Gastrocnemius medialis (tissue), 4 donors: ENCODE results near the gene ZMAT3. TPM values are rescaled to one million over a fixed set of nuclear protein-coding genes. Genes with fewer than 3 reads are reported as not detected.

Source experiments
- ATAC-seq, 2 donors: fragments of 150-250 bp; one replicate each; pipeline ENCODE4 v1.9.1; 2016
- DNase-seq, 2 donors: peaks; one replicate each; pipeline ENCODE4 v3.0.0-alpha.2; 2019
- H3K27ac ChIP-seq, 4 donors: fragments of 200-600 bp; sonication (generic); 1 replicate in 1 of 4; 2 replicates in 3 of 4; pipeline ENCODE4 v1.5.1; 2016 to 2018; ENCODE audit warnings: mild to moderate bottlenecking in 2 of 4, moderate library complexity in 1 of 4
- H3K27me3 ChIP-seq, 3 donors: fragments of 200-600 bp; sonication (generic) in 2 of 3; 1 replicate in 1 of 3; 2 replicates in 2 of 3; pipeline versions ENCODE4 v1.5.1 to v1.6.0; 2016 to 2019; ENCODE audit warnings: mild to moderate bottlenecking in 1 of 3, moderate library complexity in 1 of 3
- H3K36me3 ChIP-seq, 2 donors: fragments of 200-600 bp; sonication (generic) in 1 of 2; one replicate each; pipeline ENCODE4 v1.5.1; 2017 to 2018
- H3K4me1 ChIP-seq, 2 donors: fragments of 200-600 bp; sonication (generic) in 1 of 2; one replicate each; pipeline ENCODE4 v1.5.1; 2016 to 2017; ENCODE audit warnings: mild to moderate bottlenecking in 2 of 2
- H3K4me3 ChIP-seq, 4 donors: fragments of 200-600 bp; sonication (generic) in 3 of 4; 1 replicate in 1 of 4; 2 replicates in 3 of 4; pipeline ENCODE4 v1.5.1; 2016 to 2019; ENCODE audit warnings: mild to moderate bottlenecking in 2 of 4
- H3K9me3 ChIP-seq, 3 donors: fragments of 200-600 bp; sonication (generic) in 2 of 3; 1 replicate in 1 of 3; 2 replicates in 2 of 3; pipeline ENCODE4 v1.5.1; 2016 to 2019
- POLR2A ChIP-seq, 2 donors: fragments of 450-650 bp; IDR thresholded peaks; one replicate each; pipeline ENCODE4 v1.6.1; 2017; ENCODE audit warnings: antibody characterized with exemption in 2 of 2, mild to moderate bottlenecking in 2 of 2, moderate library complexity in 2 of 2
- in situ Hi-C, 4 donors: fragments of 200-750 bp; cut with MboI; loops; one replicate each; pipeline versions ENCODE4 v1.15.0 to v1.8.0; 2017; ENCODE audit warnings: low sequenced_read_pairs in 4 of 4
- intact Hi-C: fragments of 100-400 bp; cut with DNase I; formaldehyde crosslinking; loops from one replicate; pipeline ENCODE4 v1.15.1; 2023; ENCODE audit warnings: low total_unique reads
- total RNA-seq, 4 donors: library from RNA; depleted of rRNA; stranded (reverse); fragments of >200 nt; gene quantifications; one replicate each; pipeline versions ENCODE4 v1.1.0 to v1.2.3, GENCODE V29; 2016
- TF ChIP-seq, protein P1 (sequence below), 5 experiments: fragments of 450-650 bp in 3 of 5; fragments of 200-600 bp in 2 of 5; sonication (generic) in 2 of 5; IDR thresholded peaks in 4 of 5; conservative IDR thresholded peaks in 1 of 5; 1 replicate in 4 of 5; 2 replicates in 1 of 5; pipeline ENCODE4 v1.5.1; 2016 to 2019; ENCODE audit warnings: antibody characterized with exemption in 5 of 5, mild to moderate bottlenecking in 3 of 5, moderate library complexity in 3 of 5

Gene ZMAT3
- total RNA-seq, 4 donors from 2014 or later = 3.8 to 9.7 (median 7.3) TPM

DNA sequence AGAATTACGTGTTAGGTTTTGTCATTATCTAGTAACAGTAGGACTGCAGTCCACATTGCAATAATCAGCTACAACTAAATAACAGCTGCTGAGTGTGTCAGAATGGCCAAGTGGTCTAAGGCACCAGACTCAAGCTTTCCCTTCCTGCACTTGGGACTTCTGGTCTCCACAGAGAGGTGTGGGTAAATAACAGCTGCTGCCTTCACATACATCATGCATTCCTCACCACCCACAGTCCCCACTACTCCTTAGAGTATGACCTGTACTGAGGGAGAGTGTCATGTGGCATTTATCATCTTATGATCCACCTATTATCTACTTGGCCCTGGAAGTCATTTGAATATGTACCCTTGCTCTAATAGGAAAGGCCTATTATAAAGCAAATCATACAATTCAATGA, 22.2 kb upstream of the ZMAT3 start:
- intact Hi-C loops (no loop called here), in situ Hi-C loops (no loop called here)
- Histone ChIP-seq H3K27ac (no peak overlapping the region), H3K36me3 (no peaks in the 10 kb centered on the region), H3K9me3 (no peaks in the 10 kb centered on the region), H3K4me1 (no peaks in the 10 kb centered on the region), H3K4me3 (no peak overlapping the region), H3K27me3 (no peaks in the 10 kb centered on the region)
- TF ChIP-seq, protein P1, sequence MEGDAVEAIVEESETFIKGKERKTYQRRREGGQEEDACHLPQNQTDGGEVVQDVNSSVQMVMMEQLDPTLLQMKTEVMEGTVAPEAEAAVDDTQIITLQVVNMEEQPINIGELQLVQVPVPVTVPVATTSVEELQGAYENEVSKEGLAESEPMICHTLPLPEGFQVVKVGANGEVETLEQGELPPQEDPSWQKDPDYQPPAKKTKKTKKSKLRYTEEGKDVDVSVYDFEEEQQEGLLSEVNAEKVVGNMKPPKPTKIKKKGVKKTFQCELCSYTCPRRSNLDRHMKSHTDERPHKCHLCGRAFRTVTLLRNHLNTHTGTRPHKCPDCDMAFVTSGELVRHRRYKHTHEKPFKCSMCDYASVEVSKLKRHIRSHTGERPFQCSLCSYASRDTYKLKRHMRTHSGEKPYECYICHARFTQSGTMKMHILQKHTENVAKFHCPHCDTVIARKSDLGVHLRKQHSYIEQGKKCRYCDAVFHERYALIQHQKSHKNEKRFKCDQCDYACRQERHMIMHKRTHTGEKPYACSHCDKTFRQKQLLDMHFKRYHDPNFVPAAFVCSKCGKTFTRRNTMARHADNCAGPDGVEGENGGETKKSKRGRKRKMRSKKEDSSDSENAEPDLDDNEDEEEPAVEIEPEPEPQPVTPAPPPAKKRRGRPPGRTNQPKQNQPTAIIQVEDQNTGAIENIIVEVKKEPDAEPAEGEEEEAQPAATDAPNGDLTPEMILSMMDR (IDR thresholded peaks at IDR 0.05 in 4 of 5, conservative IDR thresholded peaks at IDR 0.05 in 1 of 5) = no peak
- TF ChIP-seq POLR2A (IDR thresholded peaks at IDR 0.05) = no peak
- ATAC-seq (no peak), DNase-seq (no peak)

DNA sequence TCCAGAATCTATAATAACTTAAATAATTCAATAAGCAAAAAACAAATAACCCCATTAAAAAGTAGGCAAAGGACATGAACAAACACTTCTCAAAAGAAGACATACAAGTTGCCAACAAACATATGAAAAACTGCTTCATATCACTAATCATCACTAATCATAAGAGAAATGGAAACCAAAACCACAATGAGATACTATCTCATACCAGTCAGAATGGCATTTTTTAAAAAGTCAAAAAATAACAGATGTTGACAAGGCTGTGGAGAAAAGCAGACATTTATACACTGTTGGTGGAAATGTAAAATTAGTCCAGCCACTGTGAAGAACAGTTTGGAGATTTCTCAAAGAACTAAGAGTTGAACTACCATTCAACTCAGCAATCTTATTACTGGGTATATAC, 19.5 kb upstream of the ZMAT3 start:
- no peak overlapping the region for H3K27ac ChIP-seq
- no peaks in the 10 kb centered on the region for H3K9me3 ChIP-seq
- intact Hi-C loops = no loop called here
- H3K4me3 ChIP-seq = no peak overlapping the region
- no peaks in the 10 kb centered on the region for H3K27me3 ChIP-seq
- ATAC-seq (no peak), DNase-seq (no peak)
- no peaks in the 10 kb centered on the region for H3K4me1 ChIP-seq
- TF ChIP-seq, protein P1 (IDR thresholded peaks at IDR 0.05 in 4 of 5, conservative IDR thresholded peaks at IDR 0.05 in 1 of 5) = no peak
- no peak for TF ChIP-seq POLR2A (IDR thresholded peaks at IDR 0.05)
- H3K36me3 ChIP-seq = no peaks in the 10 kb centered on the region
- in situ Hi-C loops = no loop called here

- intact Hi-C loops = no loop called here
- Histone ChIP-seq H3K27ac (no peak overlapping the region), H3K4me1 (no peaks in the 10 kb centered on the region), H3K36me3 (no peaks in the 10 kb centered on the region), H3K27me3 (no peaks in the 10 kb centered on the region), H3K4me3 (no peak overlapping the region), H3K9me3 (no peaks in the 10 kb centered on the region)
- ATAC-seq (no peak), DNase-seq (no peak)
- in situ Hi-C loops = no loop called here
- TF ChIP-seq POLR2A (IDR thresholded peaks at IDR 0.05) = no peak
- TF ChIP-seq, protein P1 (IDR thresholded peaks at IDR 0.05 in 4 of 5, conservative IDR thresholded peaks at IDR 0.05 in 1 of 5) = no peak
Observed at GRCh38 chr3:179088306-179088705, 16.7 kb upstream of the ZMAT3 start.

GRCh38 chr3:179083977-179084376, 12.4 kb upstream of the ZMAT3 start:
- intact Hi-C loops = no loop called here
- H3K36me3 ChIP-seq = no peaks in the 10 kb centered on the region
- no peak for TF ChIP-seq POLR2A (IDR thresholded peaks at IDR 0.05)
- TF ChIP-seq, protein P1 (IDR thresholded peaks at IDR 0.05 in 4 of 5, conservative IDR thresholded peaks at IDR 0.05 in 1 of 5) = no peak
- no peaks in the 10 kb centered on the region for H3K4me1 ChIP-seq
- no peak overlapping the region for H3K27ac ChIP-seq
- no peaks in the 10 kb centered on the region for H3K27me3 ChIP-seq
- H3K4me3 ChIP-seq = no peak overlapping the region
- in situ Hi-C loops = no loop called here
- no peak for DNase-seq
- ATAC-seq = no peak
- no peaks in the 10 kb centered on the region for H3K9me3 ChIP-seq

- no peaks in the 10 kb centered on the region for H3K4me1 ChIP-seq
- H3K9me3 ChIP-seq = no peaks in the 10 kb centered on the region
- no peaks in the 10 kb centered on the region for H3K36me3 ChIP-seq
- in situ Hi-C loops (no loop called here), intact Hi-C loops (no loop called here)
- DNase-seq (no peak), ATAC-seq (no peak)
- H3K4me3 ChIP-seq = no peak overlapping the region
- no peak for TF ChIP-seq POLR2A (IDR thresholded peaks at IDR 0.05)
- H3K27ac ChIP-seq = no peak overlapping the region
- no peaks in the 10 kb centered on the region for H3K27me3 ChIP-seq
Observed at GRCh38 chr3:179082416-179082815, 10.8 kb upstream of the ZMAT3 start.
